ENCODE results near the gene TBX18. TPM values are rescaled to one million over a fixed set of nuclear protein-coding genes. Genes with fewer than 3 reads are reported as not detected.

Gene TBX18
- total RNA-seq, 2 experiments from 2014 or later, result not detected

- Histone ChIP-seq H2AFZ (ENCODE audit: low read length) (no peak overlapping the region), H3K9me2 (ENCODE audit: insufficient read depth, low read length) (no peaks in the 10 kb centered on the region), H3K9me3 (ENCODE audit: low read length) (no peaks in the 10 kb centered on the region), H3K27ac (ENCODE audit: low read depth, low read length, poor library complexity, severe bottlenecking) (no peak overlapping the region), H3K79me2 (ENCODE audit: insufficient read depth, low read depth, low read length) (no peaks in the 10 kb centered on the region), H3K4me2 (ENCODE audit: low read length) (no peak overlapping the region), H3K36me3 (ENCODE audit: insufficient read depth, low read length) (no peaks in the 10 kb centered on the region), H3K4me3 (ENCODE audit: low read depth, low read length, poor library complexity, severe bottlenecking) (no peak overlapping the region), H4K20me1 (ENCODE audit: insufficient read depth, low read length) (no peaks in the 10 kb centered on the region), H3K4me1 (ENCODE audit: insufficient read depth, low read length, poor library complexity, severe bottlenecking) (no peaks in the 10 kb centered on the region)
- intact Hi-C loops (cut with micrococcal nuclease; ENCODE audit: unreplicated experiment), result no loop called here
- ChIA-PET CTCF (ENCODE audit: unreplicated experiment) (no interaction called here), POLR2A (no interaction called here)
- DNase-seq (ENCODE audit: low spot score), result no peak
- TF ChIP-seq CTCF (conservative IDR thresholded peaks at IDR 0.05; ENCODE audit: low read length), result no peak
- no peak for TF ChIP-seq EZH2phosphoT487 (IDR thresholded peaks at IDR 0.05; ENCODE audit: borderline replicate concordance, low read depth, low read length)
- no TSS peak for BruUV-seq (replicated peaks)
Observed at GRCh38 chr6:84638286-84638685, 126.1 kb downstream of the TBX18 start.

Small RNAs within 50 kb of the gene (small RNA-seq; reads per million reads assigned to genes)
- not detected for gene AL590143.1
